DOHH2 (cell line): ENCODE measurements around the gene DCAF5.

Source experiments
- H3F3A ChIP-seq: fragments of 200-600 bp; sonication (generic), shearing (Covaris generic); 2 replicates; pipeline ENCODE4 v1.6.0; 2016; ENCODE audit warnings: antibody characterized with exemption, mild to moderate bottlenecking; ENCODE audit not compliant: control insufficient read depth, insufficient read depth
- H3K27ac ChIP-seq: fragments of 200-600 bp; sonication (generic); 2 replicates; pipeline ENCODE4 v1.5.1; 2014; ENCODE audit warnings: low read depth, mild to moderate bottlenecking, low read length, moderate library complexity
- H3K27me3 ChIP-seq: fragments of 200-600 bp; sonication (generic); 2 replicates; pipeline ENCODE4 v1.6.1; 2014; ENCODE audit warnings: mild to moderate bottlenecking, low read length, mixed read lengths; ENCODE audit not compliant: control insufficient read depth
- H3K36me3 ChIP-seq: fragments of 200-600 bp; sonication (generic); 2 replicates; pipeline ENCODE4 v1.6.1; 2014; ENCODE audit warnings: mild to moderate bottlenecking, low read length, moderate library complexity, mixed read lengths; ENCODE audit not compliant: control insufficient read depth
- H3K4me1 ChIP-seq: fragments of 200-600 bp; sonication (generic); 2 replicates; pipeline ENCODE4 v1.6.1; 2014; ENCODE audit warnings: mild to moderate bottlenecking, low read length, mixed read lengths; ENCODE audit not compliant: control insufficient read depth
- H3K4me2 ChIP-seq: fragments of 200-600 bp; sonication (generic); 2 replicates; pipeline ENCODE4 v1.6.0; 2014; ENCODE audit warnings: mild to moderate bottlenecking, low read length, moderate library complexity
- H3K4me3 ChIP-seq: fragments of 200-600 bp; sonication (generic); 2 replicates; pipeline ENCODE4 v1.5.1; 2014; ENCODE audit warnings: mild to moderate bottlenecking, low read length, mixed read lengths
- H3K79me2 ChIP-seq: fragments of 200-600 bp; sonication (generic); 2 replicates; pipeline ENCODE4 v1.6.1; 2014; ENCODE audit warnings: mild to moderate bottlenecking, low read length, mixed read lengths; ENCODE audit not compliant: control insufficient read depth
- H3K9me2 ChIP-seq: fragments of 200-600 bp; sonication (generic); replicated peaks from 2 replicates; pipeline ENCODE4 v1.6.1; 2014; ENCODE audit warnings: mild to moderate bottlenecking, low read length, mixed read lengths; ENCODE audit not compliant: control insufficient read depth
- H3K9me3 ChIP-seq: fragments of 200-600 bp; sonication (generic); 2 replicates; pipeline ENCODE4 v1.6.1; 2014; ENCODE audit warnings: antibody characterized with exemption, low read length, mixed read lengths; ENCODE audit not compliant: control insufficient read depth, insufficient read depth
- H4K20me1 ChIP-seq: fragments of 200-600 bp; sonication (generic); 2 replicates; pipeline ENCODE4 v1.6.0; 2014; ENCODE audit warnings: low read depth, mild to moderate bottlenecking, antibody characterized with exemption, low read length, moderate library complexity; ENCODE audit not compliant: control insufficient read depth, insufficient read depth
- EZH2phosphoT487 ChIP-seq: fragments of 200-600 bp; sonication (generic); IDR thresholded peaks from 2 replicates; pipeline ENCODE4 v1.6.1; 2017; ENCODE audit warnings: borderline replicate concordance, mild to moderate bottlenecking, antibody characterized with exemption, low read length, moderate library complexity, mixed read lengths
- TF ChIP-seq, protein P1 (sequence below): fragments of 200-600 bp; sonication (generic); IDR thresholded peaks from one replicate; pipeline ENCODE4 v1.5.1; 2014; ENCODE audit warnings: antibody characterized with exemption, mild to moderate bottlenecking, low read depth, low read length; ENCODE audit not compliant: poor library complexity, severe bottlenecking

DCAF5 gene

GRCh38 chr14:69132513-69133181 is 20.3 kb downstream of the DCAF5 start:
- no peaks in the 10 kb centered on the region for H3F3A ChIP-seq
- H3K79me2 ChIP-seq: peaks cover 68% of the 10 kb centered on the region
- no peaks in the 10 kb centered on the region for H3K36me3 ChIP-seq
- peaks cover 6% of the 10 kb centered on the region; the same call in 1 of the 2 replicates for H4K20me1 ChIP-seq
- H3K4me3 ChIP-seq: no peak overlapping the region
- TF ChIP-seq EZH2phosphoT487: no peak
- TF ChIP-seq, protein P1, sequence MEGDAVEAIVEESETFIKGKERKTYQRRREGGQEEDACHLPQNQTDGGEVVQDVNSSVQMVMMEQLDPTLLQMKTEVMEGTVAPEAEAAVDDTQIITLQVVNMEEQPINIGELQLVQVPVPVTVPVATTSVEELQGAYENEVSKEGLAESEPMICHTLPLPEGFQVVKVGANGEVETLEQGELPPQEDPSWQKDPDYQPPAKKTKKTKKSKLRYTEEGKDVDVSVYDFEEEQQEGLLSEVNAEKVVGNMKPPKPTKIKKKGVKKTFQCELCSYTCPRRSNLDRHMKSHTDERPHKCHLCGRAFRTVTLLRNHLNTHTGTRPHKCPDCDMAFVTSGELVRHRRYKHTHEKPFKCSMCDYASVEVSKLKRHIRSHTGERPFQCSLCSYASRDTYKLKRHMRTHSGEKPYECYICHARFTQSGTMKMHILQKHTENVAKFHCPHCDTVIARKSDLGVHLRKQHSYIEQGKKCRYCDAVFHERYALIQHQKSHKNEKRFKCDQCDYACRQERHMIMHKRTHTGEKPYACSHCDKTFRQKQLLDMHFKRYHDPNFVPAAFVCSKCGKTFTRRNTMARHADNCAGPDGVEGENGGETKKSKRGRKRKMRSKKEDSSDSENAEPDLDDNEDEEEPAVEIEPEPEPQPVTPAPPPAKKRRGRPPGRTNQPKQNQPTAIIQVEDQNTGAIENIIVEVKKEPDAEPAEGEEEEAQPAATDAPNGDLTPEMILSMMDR: no peak
- H3K27me3 ChIP-seq: no peaks in the 10 kb centered on the region
- H3K4me2 ChIP-seq: no peak overlapping the region
- H3K9me2 ChIP-seq: no peaks in the 10 kb centered on the region
- no peaks in the 10 kb centered on the region for H3K9me3 ChIP-seq
- no peak overlapping the region for H3K27ac ChIP-seq
- peaks cover 3% of the 10 kb centered on the region; the same call in 1 of the 2 replicates for H3K4me1 ChIP-seq

DNA sequence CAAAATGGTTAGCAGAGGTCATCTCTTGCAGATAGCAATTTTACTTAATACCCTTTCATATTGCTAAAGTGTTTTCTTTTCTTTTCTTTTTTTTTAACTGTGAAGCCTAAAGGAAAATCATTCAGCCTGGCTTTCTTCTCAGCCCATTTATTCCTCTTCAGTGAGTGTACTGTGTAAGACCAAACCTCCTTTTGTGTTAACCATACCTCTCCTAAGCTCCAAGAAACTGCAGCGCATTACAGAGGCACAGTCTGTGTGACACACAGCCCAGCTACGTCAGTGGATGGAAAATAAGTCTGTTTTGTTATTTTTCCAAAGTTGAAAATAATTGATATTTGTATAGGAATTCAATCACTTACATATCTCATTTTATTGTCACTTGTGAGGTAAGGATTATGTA is 21.7 kb downstream of the DCAF5 start:
- Histone ChIP-seq H3K9me3 (no peaks in the 10 kb centered on the region), H3K79me2 (peaks cover 75% of the 10 kb centered on the region), H3K27me3 (no peaks in the 10 kb centered on the region), H3F3A (no peaks in the 10 kb centered on the region), H3K9me2 (no peaks in the 10 kb centered on the region), H3K4me3 (no peak overlapping the region), H4K20me1 (peaks cover 12% of the 10 kb centered on the region), H3K36me3 (no peaks in the 10 kb centered on the region), H3K4me1 (peaks cover 3% of the 10 kb centered on the region; the same call in 1 of the 2 replicates), H3K4me2 (no peak overlapping the region), H3K27ac (no peak overlapping the region)
- no peak for TF ChIP-seq EZH2phosphoT487
- TF ChIP-seq, protein P1: no peak

GRCh38 chr14:69129264-69129880 is 23.5 kb downstream of the DCAF5 start:
- Histone ChIP-seq H3K4me2 (no peak overlapping the region), H3K4me1 (peaks cover 3% of the 10 kb centered on the region; the same call in 1 of the 2 replicates), H3K9me2 (no peaks in the 10 kb centered on the region), H3K36me3 (no peaks in the 10 kb centered on the region), H3K9me3 (no peaks in the 10 kb centered on the region), H3F3A (no peaks in the 10 kb centered on the region), H3K27me3 (no peaks in the 10 kb centered on the region), H4K20me1 (peaks cover 12% of the 10 kb centered on the region), H3K27ac (no peak overlapping the region), H3K4me3 (no peak overlapping the region), H3K79me2 (peaks cover 73% of the 10 kb centered on the region)
- no peak for TF ChIP-seq EZH2phosphoT487
- TF ChIP-seq, protein P1: peak; percentile 97
